ENCODE measurements around the gene HIVEP3. TPM values are rescaled to one million over a fixed set of nuclear protein-coding genes. Genes with fewer than 3 reads are reported as not detected.

The HIVEP3 gene
- total RNA-seq, 1 donor from 2014 or later: 11.0 TPM

- no peak for ATAC-seq
- intact Hi-C loops (cut with DNase I): no loop called here
- no peak for DNase-seq (ENCODE audit: low spot score)
Measured at GRCh38 chr1:41622859-41623732, 295.6 kb downstream of the HIVEP3 start.

GRCh38 chr1:41622402-41622801 lies 296.3 kb downstream of the HIVEP3 start:
- DNase-seq (ENCODE audit: low spot score) (no peak), ATAC-seq (no peak)
- intact Hi-C loops (cut with DNase I): no loop called here

- intact Hi-C loops (cut with DNase I): no loop called here
- DNase-seq (ENCODE audit: low spot score) (no peak), ATAC-seq (no peak)
Measured at GRCh38 chr1:41621791-41622190, 296.9 kb downstream of the HIVEP3 start.

- no peak for DNase-seq (ENCODE audit: low spot score)
- intact Hi-C loops (cut with DNase I): no loop called here
Measured at GRCh38 chr1:41621256-41621655, 297.5 kb downstream of the HIVEP3 start.

GRCh38 chr1:41620365-41621169 lies 298.2 kb downstream of the HIVEP3 start:
- DNase-seq (ENCODE audit: low spot score): no peak
- intact Hi-C loops (cut with DNase I): no loop called here

More at GRCh38 chr1:41621256-41621655, 297.5 kb downstream of the HIVEP3 start:
- ATAC-seq: no peak

GRCh38 chr1:41619511-41620364 lies 299.0 kb downstream of the HIVEP3 start:
- ATAC-seq (no peak), DNase-seq (ENCODE audit: low spot score) (no peak)
- intact Hi-C loops (cut with DNase I): no loop called here

More at GRCh38 chr1:41620365-41621169, 298.2 kb downstream of the HIVEP3 start:
- ATAC-seq: no peak

- DNase-seq (ENCODE audit: low spot score): no peak
- intact Hi-C loops (cut with DNase I): no loop called here
- no peak for ATAC-seq
Measured at GRCh38 chr1:41618871-41619270, 299.9 kb downstream of the HIVEP3 start.

- DNase-seq (ENCODE audit: low spot score): peak; percentile 92
- peak; percentile 98 for ATAC-seq
- intact Hi-C loops (cut with DNase I): no loop called here
Measured at GRCh38 chr1:41618066-41618825, 300.5 kb downstream of the HIVEP3 start.

GRCh38 chr1:41617336-41617735 lies 301.4 kb downstream of the HIVEP3 start:
- no peak for ATAC-seq
- no peak for DNase-seq (ENCODE audit: low spot score)
- intact Hi-C loops (cut with DNase I): no loop called here

- no peak for DNase-seq (ENCODE audit: low spot score)
- intact Hi-C loops (cut with DNase I): no loop called here
- ATAC-seq: no peak
Measured at GRCh38 chr1:41616563-41616962, 302.2 kb downstream of the HIVEP3 start.

- intact Hi-C loops (cut with DNase I): no loop called here
- no peak for ATAC-seq
Measured at GRCh38 chr1:41615981-41616380, 302.7 kb downstream of the HIVEP3 start.

GRCh38 chr1:41615316-41615715 lies 303.4 kb downstream of the HIVEP3 start:
- ATAC-seq (no peak), DNase-seq (ENCODE audit: low spot score) (no peak)
- intact Hi-C loops (cut with DNase I): no loop called here

More at GRCh38 chr1:41615981-41616380, 302.7 kb downstream of the HIVEP3 start:
- no peak for DNase-seq (ENCODE audit: low spot score)

- intact Hi-C loops (cut with DNase I): no loop called here
- no peak for DNase-seq (ENCODE audit: low spot score)
- ATAC-seq: no peak
Measured at GRCh38 chr1:41614818-41615217, 303.9 kb downstream of the HIVEP3 start.

- ATAC-seq (no peak), DNase-seq (ENCODE audit: low spot score) (no peak)
Measured at GRCh38 chr1:41613689-41614574, 304.8 kb downstream of the HIVEP3 start.

GRCh38 chr1:41612953-41613352 lies 305.8 kb downstream of the HIVEP3 start:
- no peak for DNase-seq (ENCODE audit: low spot score)
- no peak for ATAC-seq
- intact Hi-C loops (cut with DNase I): no loop called here

More at GRCh38 chr1:41613689-41614574, 304.8 kb downstream of the HIVEP3 start:
- intact Hi-C loops (cut with DNase I): no loop called here

GRCh38 chr1:41611932-41612450 lies 306.7 kb downstream of the HIVEP3 start:
- intact Hi-C loops (cut with DNase I): no loop called here
- ATAC-seq (no peak), DNase-seq (ENCODE audit: low spot score) (no peak)

All from sciatic nerve (tissue), 2 donors.